Measurements from ENCODE around the gene SKA3.

DNA sequence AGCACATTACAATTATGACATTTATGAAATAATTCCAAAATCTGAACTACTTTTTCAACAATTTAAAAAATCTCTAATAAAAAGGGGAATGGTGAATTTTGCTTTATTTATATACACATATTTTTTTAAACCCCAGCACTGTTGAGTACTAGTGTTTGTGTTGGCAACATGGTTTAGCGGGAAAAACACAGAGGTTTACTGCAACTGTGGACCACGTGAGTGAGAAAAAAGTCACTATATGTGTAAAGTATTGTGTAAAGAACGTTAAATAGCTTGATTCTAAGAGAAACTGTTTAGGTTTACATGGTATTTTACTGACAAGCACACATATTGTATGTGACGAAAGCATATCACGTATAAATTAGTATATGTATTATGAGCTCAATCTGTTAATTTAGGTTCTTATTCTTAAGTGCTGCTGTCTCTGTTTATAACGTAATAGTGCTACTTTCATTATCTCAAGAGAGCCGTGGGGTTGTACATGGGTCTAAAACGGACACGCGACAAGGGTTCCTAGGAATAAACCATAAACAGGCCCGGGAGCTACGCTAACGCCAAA lies 617 bp downstream of the SKA3 start:
- TF ChIP-seq NR2C2 (CRISPR knock-in tag; IDR thresholded peaks at IDR 0.05) = no peak
- no peak for TF ChIP-seq CTCF (IDR thresholded peaks at IDR 0.05)
- TF ChIP-seq, protein P1, sequence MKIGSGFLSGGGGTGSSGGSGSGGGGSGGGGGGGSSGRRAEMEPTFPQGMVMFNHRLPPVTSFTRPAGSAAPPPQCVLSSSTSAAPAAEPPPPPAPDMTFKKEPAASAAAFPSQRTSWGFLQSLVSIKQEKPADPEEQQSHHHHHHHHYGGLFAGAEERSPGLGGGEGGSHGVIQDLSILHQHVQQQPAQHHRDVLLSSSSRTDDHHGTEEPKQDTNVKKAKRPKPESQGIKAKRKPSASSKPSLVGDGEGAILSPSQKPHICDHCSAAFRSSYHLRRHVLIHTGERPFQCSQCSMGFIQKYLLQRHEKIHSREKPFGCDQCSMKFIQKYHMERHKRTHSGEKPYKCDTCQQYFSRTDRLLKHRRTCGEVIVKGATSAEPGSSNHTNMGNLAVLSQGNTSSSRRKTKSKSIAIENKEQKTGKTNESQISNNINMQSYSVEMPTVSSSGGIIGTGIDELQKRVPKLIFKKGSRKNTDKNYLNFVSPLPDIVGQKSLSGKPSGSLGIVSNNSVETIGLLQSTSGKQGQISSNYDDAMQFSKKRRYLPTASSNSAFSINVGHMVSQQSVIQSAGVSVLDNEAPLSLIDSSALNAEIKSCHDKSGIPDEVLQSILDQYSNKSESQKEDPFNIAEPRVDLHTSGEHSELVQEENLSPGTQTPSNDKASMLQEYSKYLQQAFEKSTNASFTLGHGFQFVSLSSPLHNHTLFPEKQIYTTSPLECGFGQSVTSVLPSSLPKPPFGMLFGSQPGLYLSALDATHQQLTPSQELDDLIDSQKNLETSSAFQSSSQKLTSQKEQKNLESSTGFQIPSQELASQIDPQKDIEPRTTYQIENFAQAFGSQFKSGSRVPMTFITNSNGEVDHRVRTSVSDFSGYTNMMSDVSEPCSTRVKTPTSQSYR (CRISPR knock-in tag; IDR thresholded peaks at IDR 0.05) = no peak
- TF ChIP-seq CREM (CRISPR knock-in tag; IDR thresholded peaks at IDR 0.05) = no peak
- no peak for TF ChIP-seq TP53 (CRISPR knock-in tag; IDR thresholded peaks at IDR 0.05)
- no peak for TF ChIP-seq USF1 (CRISPR knock-in tag; IDR thresholded peaks at IDR 0.05)
- no peak for TF ChIP-seq ZNF532 (CRISPR knock-in tag; IDR thresholded peaks at IDR 0.05; ENCODE audit: borderline replicate concordance)
- no peak for TF ChIP-seq KAT7 (CRISPR knock-in tag; IDR thresholded peaks at IDR 0.05; ENCODE audit: borderline replicate concordance)
- TF ChIP-seq SMAD4 (CRISPR knock-in tag; IDR thresholded peaks at IDR 0.05) = no peak
- TF ChIP-seq, protein P2, sequence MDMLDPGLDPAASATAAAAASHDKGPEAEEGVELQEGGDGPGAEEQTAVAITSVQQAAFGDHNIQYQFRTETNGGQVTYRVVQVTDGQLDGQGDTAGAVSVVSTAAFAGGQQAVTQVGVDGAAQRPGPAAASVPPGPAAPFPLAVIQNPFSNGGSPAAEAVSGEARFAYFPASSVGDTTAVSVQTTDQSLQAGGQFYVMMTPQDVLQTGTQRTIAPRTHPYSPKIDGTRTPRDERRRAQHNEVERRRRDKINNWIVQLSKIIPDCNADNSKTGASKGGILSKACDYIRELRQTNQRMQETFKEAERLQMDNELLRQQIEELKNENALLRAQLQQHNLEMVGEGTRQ (CRISPR knock-in tag; IDR thresholded peaks at IDR 0.05) = no peak
- TF ChIP-seq FOXK1 (CRISPR knock-in tag; IDR thresholded peaks at IDR 0.05) = no peak

Measured in WTC11 (cell line).